IgD-negative memory B cell (primary cell): ENCODE measurements around the gene ATP6V0B. TPM values are rescaled to one million over a fixed set of nuclear protein-coding genes. Genes with fewer than 3 reads are reported as not detected.

Experiments used
- H3K27ac Mint-ChIP-seq, 3 donors: one replicate each; pipeline ENCODE4 v1.8.0; 2020 to 2022; ENCODE audit warnings: mild to moderate bottlenecking in 3 of 3, mixed read lengths in 3 of 3, moderate library complexity in 1 of 3
- H3K27me3 Mint-ChIP-seq: one replicate; pipeline ENCODE4 v1.8.0; 2021; ENCODE audit warnings: mixed read lengths
- H3K36me3 Mint-ChIP-seq: one replicate; pipeline ENCODE4 v1.8.0; 2020; ENCODE audit warnings: mild to moderate bottlenecking, mixed read lengths
- H3K4me1 Mint-ChIP-seq, 3 donors: one replicate each; pipeline ENCODE4 v1.8.0; 2020 to 2022; ENCODE audit warnings: mixed read lengths in 3 of 3, mild to moderate bottlenecking in 1 of 3
- H3K4me3 Mint-ChIP-seq, 4 donors: one replicate each; pipeline ENCODE4 v1.8.0; 2020 to 2022; ENCODE audit warnings: mild to moderate bottlenecking in 4 of 4, mixed read lengths in 4 of 4, moderate library complexity in 3 of 4
- H3K9me3 Mint-ChIP-seq, 3 donors: one replicate each; pipeline ENCODE4 v1.8.0; 2020 to 2021; ENCODE audit warnings: mixed read lengths in 3 of 3, mild to moderate bottlenecking in 1 of 3
- polyA plus RNA-seq: library from polyadenylated mRNA; unstranded; fragments of 300-500 nt; fragmentation: Illumina TruSeq; gene quantifications from one replicate; pipeline ENCODE4 v1.2.3, GENCODE V29; 2021

Gene ATP6V0B
- polyA plus RNA-seq, 1 donor from 2014 or later, result 261 TPM

DNA sequence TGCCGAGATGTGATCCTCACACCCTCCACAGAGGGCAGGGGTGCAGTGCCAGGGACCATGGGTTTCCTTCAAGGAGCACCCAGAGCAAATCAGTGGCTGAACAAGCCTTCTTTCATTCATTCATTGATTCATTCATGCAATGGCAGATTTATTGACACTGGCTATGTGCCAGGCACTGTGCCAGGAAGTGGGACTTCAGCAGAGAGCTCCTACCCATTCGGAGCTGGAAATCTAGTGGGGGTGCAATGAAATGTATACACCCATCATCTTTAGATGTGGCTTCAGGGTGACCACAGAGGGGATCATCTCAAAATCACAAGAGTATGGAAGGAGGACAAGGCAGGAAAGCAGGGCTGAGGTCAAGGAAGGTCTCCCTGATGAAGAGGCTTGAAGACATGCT is 37.6 kb downstream of the ATP6V0B start:
- H3K27ac Mint-ChIP-seq, result no peak overlapping the region
- H3K4me1 Mint-ChIP-seq, result no peaks in the 10 kb centered on the region
- H3K36me3 Mint-ChIP-seq, result no peaks in the 10 kb centered on the region
- no peaks in the 10 kb centered on the region for H3K9me3 Mint-ChIP-seq
- no peaks in the 10 kb centered on the region for H3K27me3 Mint-ChIP-seq
- H3K4me3 Mint-ChIP-seq, result no peak overlapping the region

DNA sequence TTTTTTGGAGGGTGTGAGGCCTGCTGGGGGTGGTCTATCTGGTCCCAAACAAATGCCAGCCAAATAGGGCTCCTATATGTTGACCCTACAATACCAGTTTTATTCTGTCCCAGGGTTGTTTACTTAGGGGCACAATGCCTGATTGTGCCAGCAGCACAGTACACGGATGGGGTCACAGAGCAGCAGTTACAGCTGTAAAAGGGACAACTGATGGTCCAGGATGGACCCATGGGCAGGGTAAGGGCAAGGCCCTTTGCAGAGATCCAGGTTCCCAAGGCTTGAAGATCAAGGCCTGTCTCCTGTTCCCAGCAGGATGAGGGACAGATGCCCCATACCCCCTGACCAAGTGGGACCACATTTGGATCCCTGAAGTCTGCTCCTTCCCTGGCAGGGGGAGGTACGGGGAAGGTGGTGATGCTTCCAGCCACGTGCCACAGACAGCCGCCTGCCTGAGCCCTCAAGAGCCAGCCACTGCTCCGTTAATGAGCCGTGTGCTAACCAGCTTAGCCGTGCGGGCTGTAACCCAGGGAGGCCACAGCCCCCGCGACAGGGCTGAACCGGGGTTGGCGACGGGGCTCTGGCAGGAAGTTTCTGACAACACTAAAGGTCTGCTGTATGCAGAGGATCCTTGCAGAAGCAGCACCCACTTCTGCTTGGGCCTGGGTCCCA is 38.3 kb downstream of the ATP6V0B start:
- H3K4me3 Mint-ChIP-seq, result no peak overlapping the region
- no peaks in the 10 kb centered on the region for H3K27me3 Mint-ChIP-seq
- H3K27ac Mint-ChIP-seq, result no peak overlapping the region
- no peaks in the 10 kb centered on the region for H3K9me3 Mint-ChIP-seq
- H3K4me1 Mint-ChIP-seq, result no peaks in the 10 kb centered on the region
- no peaks in the 10 kb centered on the region for H3K36me3 Mint-ChIP-seq

DNA sequence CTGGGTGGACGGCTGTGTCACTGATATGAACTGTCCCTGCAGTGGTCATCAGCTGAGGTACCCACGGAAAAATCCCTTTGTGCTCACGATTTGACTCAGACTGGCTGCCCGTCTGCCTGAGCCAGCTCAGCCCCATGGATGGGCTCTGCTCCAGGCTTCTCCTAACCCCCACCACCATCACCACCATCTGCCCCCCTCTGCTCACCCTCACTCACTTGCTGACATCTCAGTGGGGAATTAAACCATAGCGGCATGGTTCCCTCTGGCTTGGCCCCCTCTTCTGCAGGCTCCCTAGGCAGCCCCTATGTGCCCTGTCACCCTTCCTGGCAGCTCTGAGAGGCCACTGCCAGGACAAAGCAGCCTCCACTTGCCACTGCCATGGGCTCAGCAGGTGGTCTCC is 39.2 kb downstream of the ATP6V0B start:
- Mint-ChIP-seq H3K27ac (no peak overlapping the region), H3K9me3 (no peaks in the 10 kb centered on the region), H3K27me3 (no peaks in the 10 kb centered on the region), H3K4me1 (no peaks in the 10 kb centered on the region), H3K36me3 (no peaks in the 10 kb centered on the region), H3K4me3 (no peak overlapping the region)

DNA sequence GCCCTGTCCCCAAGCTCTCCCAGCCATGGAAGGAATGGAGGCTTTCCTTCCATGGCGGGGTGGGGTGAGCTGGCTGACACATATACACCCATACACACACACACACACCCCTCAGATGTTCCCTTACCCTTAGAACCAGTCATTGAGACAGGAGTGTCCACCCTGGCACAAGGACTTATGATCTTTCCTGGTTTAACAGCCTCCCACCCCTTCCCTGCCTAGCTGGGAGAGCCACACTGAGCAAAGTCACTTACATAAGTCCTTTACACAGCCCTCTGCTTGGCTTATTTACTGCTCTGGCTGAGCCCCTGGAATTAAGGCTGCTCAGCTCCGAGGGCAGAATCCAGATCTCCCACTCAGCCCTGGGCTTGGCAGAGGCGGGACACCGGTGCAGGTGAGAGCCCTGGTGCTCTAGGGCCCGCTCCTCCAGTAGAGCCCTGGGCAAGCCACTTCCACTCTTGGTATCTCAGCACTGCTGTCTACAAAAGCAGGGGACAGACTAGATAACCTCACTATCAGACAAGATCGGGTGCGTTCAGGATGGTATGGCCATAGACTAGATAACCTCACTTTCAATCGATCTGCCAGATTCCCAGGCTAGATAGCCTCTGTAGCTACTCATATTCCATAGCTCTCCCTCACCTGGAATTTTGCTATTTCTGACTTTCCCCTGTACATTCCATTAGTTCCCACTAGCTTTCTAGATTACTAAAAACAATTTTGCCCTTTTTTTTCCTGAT is 39.8 kb downstream of the ATP6V0B start:
- no peaks in the 10 kb centered on the region for H3K9me3 Mint-ChIP-seq
- H3K4me1 Mint-ChIP-seq, result no peaks in the 10 kb centered on the region
- no peaks in the 10 kb centered on the region for H3K36me3 Mint-ChIP-seq
- H3K4me3 Mint-ChIP-seq, result no peak overlapping the region
- no peak overlapping the region for H3K27ac Mint-ChIP-seq
- H3K27me3 Mint-ChIP-seq, result no peaks in the 10 kb centered on the region

DNA sequence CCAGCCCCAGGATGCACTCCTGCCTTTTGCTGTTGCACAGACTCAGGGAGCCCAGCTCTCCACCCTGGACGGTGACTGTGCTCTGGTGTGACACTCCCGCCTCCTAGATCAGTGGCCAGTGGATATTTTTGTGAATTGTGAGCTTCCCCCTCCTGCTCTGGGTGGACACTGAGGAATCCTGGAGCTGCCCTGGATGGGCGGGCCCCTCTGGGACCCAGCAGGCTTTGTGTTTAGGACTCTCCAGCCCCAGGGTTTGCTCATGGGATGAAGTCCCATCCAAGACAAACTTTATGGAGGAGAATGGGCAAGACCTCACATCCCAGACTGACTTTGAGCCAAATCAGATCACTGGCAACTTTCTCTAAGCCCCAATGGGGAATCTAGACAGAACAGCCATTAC is 40.4 kb downstream of the ATP6V0B start:
- Mint-ChIP-seq H3K27ac (no peak overlapping the region), H3K9me3 (no peaks in the 10 kb centered on the region), H3K4me1 (no peaks in the 10 kb centered on the region), H3K4me3 (no peak overlapping the region), H3K36me3 (no peaks in the 10 kb centered on the region), H3K27me3 (no peaks in the 10 kb centered on the region)

DNA sequence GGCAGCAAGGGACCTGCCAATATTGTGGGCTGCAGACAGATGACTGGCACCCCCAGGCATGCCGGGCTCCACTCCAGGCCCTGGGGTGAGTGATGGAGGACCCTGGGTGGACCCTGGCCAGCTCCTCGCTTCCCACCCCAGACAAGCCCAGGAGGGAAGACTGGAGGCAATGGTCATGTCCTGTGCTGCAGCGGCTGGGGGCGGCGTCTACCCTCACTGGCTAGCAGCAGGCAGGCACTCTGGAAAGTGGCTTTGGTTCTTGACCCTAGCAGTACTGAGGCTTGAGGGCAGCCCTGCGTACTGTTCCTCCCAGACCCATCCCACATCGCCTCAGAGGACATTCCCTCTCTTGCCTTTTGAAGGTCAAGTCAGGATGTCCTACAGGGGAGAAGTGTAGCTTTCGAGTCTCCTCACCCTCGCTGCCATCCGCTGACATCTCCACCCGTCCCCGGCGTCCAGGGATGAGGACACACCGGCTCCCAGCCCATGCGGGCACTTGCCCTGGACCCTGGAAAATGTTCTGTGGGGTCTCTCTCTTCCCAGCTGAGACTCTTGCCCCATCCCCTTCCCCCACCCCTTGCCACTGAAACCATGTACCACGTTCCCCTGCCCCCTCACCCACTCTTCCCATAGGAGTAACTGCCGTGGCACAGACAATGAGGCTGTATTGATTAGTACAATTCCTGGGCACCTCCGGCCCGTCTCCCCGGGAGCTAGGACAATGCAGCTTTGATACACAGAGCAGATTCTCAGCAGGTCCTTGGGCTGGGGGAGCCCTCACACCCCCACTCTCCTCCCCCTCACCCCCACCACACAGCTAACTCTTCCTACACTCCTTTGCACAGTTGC is 41.5 kb downstream of the ATP6V0B start:
- no peak overlapping the region for H3K4me3 Mint-ChIP-seq
- no peaks in the 10 kb centered on the region for H3K4me1 Mint-ChIP-seq
- H3K9me3 Mint-ChIP-seq, result no peaks in the 10 kb centered on the region
- H3K36me3 Mint-ChIP-seq, result no peaks in the 10 kb centered on the region
- H3K27me3 Mint-ChIP-seq, result no peaks in the 10 kb centered on the region
- H3K27ac Mint-ChIP-seq, result no peak overlapping the region

DNA sequence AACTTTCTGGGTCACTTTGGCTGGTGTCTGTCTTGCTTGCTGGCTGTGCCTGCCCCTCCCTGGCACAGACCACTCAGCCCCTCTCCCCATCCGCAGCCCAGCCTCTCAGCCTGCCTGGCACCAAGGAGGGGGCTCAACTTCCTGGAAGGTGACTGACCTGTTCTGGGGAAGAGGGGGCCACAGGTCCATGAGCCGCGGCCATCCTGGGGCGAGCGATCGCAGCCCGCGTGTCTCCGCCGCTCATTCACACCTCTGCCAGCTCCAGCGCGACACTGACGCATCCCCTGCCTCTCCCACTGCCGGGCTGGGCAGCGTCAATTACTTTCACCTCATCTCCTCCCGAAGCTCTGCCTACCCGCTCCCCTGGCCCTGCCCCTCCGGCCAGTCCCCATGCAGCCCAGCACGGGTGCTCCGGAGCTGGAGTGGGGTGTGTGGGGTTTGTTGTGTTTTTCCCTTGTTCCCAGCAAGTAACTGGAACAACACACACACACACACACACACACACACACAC is 42.2 kb downstream of the ATP6V0B start:
- H3K27me3 Mint-ChIP-seq, result no peaks in the 10 kb centered on the region
- H3K27ac Mint-ChIP-seq, result no peak overlapping the region
- H3K4me3 Mint-ChIP-seq, result no peak overlapping the region
- H3K9me3 Mint-ChIP-seq, result no peaks in the 10 kb centered on the region
- H3K4me1 Mint-ChIP-seq, result no peaks in the 10 kb centered on the region
- no peaks in the 10 kb centered on the region for H3K36me3 Mint-ChIP-seq

DNA sequence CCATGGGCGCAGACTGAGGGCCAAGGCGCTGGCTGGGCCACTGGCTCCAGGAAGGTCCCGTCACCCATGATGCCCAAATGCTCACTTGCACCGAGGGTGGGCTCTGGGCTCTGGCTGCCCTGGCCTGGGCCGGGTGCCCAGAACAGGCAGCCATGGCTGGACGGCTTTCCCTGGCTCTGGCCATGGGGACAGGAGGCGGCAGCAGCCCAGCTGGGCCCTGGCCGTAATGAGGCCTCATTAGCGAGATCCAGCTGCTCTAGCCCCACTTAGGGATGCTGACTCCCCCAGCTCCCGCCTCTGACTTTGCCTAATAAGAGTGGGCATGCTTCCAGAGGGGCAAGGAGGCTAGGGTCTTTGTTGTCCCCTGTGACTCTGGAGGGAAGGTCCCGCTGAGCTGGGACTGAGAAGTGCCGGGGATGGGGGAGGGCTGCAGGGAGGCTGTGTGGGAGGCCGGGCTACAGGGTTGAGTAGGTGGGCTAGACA is 44.7 kb downstream of the ATP6V0B start:
- Mint-ChIP-seq H3K4me3 (no peak overlapping the region), H3K36me3 (no peaks in the 10 kb centered on the region), H3K27me3 (no peaks in the 10 kb centered on the region), H3K9me3 (no peaks in the 10 kb centered on the region), H3K27ac (no peak overlapping the region), H3K4me1 (peaks cover 0 to 1% (median under 1%) of the 10 kb centered on the region in 3 donors)

DNA sequence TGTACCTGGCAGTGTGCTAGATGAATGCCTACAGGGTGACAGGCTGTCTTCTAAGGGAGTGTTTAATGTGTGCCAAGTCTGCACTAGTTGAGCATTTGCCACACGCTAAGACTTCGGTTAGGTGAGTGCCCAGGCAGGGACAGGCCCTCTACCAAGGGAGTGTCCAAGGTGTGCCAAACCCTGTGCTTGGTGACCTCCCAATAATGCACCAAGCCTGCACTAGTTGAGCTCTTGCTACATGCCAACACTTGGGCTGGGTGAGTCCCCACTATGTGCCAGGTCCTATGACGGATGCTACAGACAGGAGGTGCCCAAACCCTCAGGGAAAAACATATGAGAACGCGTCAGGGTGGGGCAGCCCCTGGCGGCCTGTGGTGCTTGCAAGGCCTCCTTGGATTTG is 45.7 kb downstream of the ATP6V0B start:
- Mint-ChIP-seq H3K36me3 (no peaks in the 10 kb centered on the region), H3K4me3 (no peak overlapping the region), H3K4me1 (peaks cover 5 to 9% (median 7%) of the 10 kb centered on the region in 3 donors), H3K27me3 (no peaks in the 10 kb centered on the region), H3K9me3 (no peaks in the 10 kb centered on the region), H3K27ac (no peak overlapping the region)

DNA sequence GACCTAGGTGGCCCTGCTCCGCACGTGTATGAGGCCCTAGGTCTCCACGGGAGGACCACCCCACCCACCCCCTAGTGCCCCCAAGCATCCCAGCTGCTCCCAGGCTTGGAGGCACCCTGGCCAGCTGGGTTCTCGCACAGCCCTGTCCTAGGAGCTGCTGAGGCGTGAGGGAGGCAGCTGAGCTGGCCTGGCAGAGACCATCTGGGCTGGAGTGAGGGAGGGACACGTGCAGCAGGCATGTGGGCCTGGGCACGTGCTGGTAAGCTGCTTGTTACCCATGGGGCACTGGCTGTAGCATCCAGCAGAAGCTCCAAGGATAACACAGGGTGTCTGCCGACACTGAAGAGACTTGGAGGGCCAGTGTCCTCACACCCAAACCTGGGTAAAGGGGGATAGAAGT is 46.4 kb downstream of the ATP6V0B start:
- Mint-ChIP-seq H3K27me3 (no peaks in the 10 kb centered on the region), H3K4me3 (no peak overlapping the region), H3K36me3 (no peaks in the 10 kb centered on the region), H3K27ac (no peak overlapping the region), H3K4me1 (peaks cover 12 to 15% (median 13%) of the 10 kb centered on the region in 3 donors), H3K9me3 (no peaks in the 10 kb centered on the region)

DNA sequence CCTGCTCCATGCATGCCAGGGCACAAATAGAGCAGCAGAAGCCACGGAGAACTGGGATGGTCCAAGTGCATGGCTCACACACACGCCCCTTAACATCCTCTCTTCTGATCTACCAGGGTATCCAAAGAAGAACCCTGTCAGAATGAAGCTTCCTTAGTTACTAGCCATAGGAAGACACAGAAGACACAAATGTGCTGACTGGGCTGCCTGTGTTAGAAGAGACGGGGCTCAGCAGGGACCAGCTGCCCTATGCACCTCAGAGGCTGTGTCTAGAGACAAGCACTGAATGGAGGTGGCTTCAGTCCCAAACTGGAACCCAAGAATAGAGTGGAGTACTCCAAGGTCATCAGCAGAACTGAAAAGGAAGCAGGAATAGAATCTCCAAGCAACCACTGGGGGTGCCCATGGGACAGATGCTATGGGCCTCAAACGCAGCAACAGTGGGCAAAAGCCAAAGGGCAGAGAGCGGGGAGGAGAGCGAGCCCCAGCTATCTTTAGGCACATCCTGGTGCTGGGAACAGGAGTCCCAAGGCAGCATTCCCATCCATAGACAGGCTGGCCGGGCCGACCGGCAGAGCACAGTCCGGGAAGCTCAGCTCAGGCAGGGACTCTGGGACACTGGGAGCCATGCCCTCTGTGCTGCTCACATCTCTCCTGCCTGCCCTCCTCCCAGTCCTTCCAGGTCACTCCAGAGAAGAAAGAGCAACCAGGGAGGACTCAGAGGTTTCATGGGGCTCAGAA is 47.0 kb downstream of the ATP6V0B start:
- H3K27ac Mint-ChIP-seq, result peak overlapping the region in 1 of 3 donors; percentile 78
- H3K36me3 Mint-ChIP-seq, result no peaks in the 10 kb centered on the region
- no peaks in the 10 kb centered on the region for H3K9me3 Mint-ChIP-seq
- no peaks in the 10 kb centered on the region for H3K27me3 Mint-ChIP-seq
- peak overlapping the region in 1 of 4 donors; percentile 63 for H3K4me3 Mint-ChIP-seq
- peaks cover 14 to 15% (median 14%) of the 10 kb centered on the region in 3 donors for H3K4me1 Mint-ChIP-seq

DNA sequence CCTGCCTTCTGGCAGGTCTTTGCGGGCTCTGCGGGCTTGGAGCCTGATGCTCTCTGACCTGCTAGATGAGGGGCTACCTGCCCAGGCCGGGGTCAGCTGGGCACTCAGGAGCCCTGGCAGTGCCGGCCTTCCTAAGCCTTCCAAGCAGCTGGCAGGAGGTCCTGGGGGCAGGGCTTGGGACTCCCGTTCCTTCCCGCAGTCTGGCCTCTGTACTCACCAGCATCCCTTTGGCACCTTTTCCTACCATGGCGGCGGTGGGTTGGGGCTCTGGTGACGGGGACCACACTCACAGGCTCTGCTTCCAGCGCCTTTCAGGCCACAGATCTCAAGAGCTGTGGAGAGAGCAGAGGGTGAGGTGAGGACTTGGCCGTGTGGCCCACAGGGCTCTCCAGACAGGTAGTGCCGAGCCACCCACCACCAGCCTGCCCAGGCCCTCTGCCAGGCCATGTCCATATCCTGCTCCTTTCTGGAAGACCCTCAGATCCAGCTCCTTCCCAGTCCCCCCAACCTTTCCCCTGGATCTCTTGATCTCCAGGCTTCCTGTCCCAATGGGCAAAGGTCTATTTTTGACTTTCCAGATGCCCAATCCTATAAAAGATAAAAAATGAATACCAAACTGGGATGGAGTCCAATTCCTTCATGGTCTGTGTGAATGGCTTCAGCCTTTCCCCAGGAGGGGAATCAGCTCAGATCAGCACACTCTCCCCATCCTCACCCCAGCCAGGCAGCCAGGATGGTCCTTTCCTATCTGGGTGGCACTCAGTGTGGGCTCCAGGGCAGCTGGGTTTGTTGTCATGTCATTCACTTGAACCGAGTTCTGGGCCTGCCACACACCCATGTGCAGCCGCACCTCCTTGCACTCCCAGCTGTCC is 49.5 kb downstream of the ATP6V0B start:
- Mint-ChIP-seq H3K4me3 (peak overlapping the region in 3 of 4 donors; percentile 13 to 83 (median 58)), H3K4me1 (peaks cover 22 to 23% (median 23%) of the 10 kb centered on the region in 3 donors), H3K36me3 (no peaks in the 10 kb centered on the region), H3K9me3 (no peaks in the 10 kb centered on the region), H3K27ac (peak overlapping the region; percentile 1 to 65 (median 44)), H3K27me3 (no peaks in the 10 kb centered on the region)

DNA sequence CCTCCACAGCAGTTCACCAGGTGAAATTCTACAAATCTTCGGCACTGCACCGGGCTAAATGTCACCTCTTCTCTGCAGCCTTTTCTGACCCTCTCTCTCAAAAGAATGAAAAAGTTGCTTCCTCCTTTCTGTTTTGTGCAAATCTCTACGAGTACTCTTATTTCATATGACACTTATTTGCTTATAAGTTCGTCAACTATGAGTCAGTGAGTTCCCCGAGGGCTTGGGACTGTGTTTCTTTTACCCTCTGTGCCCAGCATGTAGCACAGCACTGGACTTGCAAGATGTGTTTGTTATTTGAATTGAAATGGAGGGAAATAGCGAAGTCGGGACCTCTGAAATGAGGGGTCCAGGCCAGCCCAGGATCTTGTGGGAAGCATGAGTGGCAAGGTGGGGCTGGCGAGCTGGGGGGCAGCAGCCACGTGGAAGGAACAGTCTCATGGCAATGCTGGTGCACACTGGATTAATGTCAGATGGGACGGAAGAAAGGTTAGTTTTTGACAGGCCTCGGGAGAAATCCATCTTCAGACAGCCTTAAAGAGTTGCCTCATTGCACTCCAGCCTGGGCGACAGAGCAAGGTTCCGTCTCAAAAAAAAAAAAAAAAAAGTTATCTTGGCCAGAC is 50.3 kb downstream of the ATP6V0B start:
- peak overlapping the region in 3 of 4 donors; percentile 58 to 87 (median 83) for H3K4me3 Mint-ChIP-seq
- peak overlapping the region; percentile 1 to 65 (median 44) for H3K27ac Mint-ChIP-seq
- no peaks in the 10 kb centered on the region for H3K27me3 Mint-ChIP-seq
- peaks cover 27 to 31% (median 27%) of the 10 kb centered on the region in 3 donors for H3K4me1 Mint-ChIP-seq
- no peaks in the 10 kb centered on the region for H3K9me3 Mint-ChIP-seq
- no peaks in the 10 kb centered on the region for H3K36me3 Mint-ChIP-seq
